Measurements from ENCODE around the gene CERS6. TPM values are rescaled to one million over a fixed set of nuclear protein-coding genes. Genes with fewer than 3 reads are reported as not detected.
A peak's percentile ranks its signal among the peaks of the same experiment; 100 is the strongest.

CERS6 gene
- total and polyA plus RNA-seq, 8 donors, result 18.8 to 24.5 (median 22.1) TPM

- no peaks in the 10 kb centered on the region for H3K27me3 ChIP-seq
- intact Hi-C loops (cut with DNase I), result no loop called here
- no peak overlapping the region for H3K27ac ChIP-seq
- H3K9me3 ChIP-seq, result no peaks in the 10 kb centered on the region
- ATAC-seq (no peak), DNase-seq (no peak)
- TF ChIP-seq CTCF (IDR thresholded peaks at IDR 0.05), result no peak
- H3K4me3 ChIP-seq, result no peak overlapping the region
- H3K4me1 ChIP-seq, result no peaks in the 10 kb centered on the region
- H3K36me3 ChIP-seq, result no peaks in the 10 kb centered on the region
Measured at GRCh38 chr2:168433527-168433926, 22.5 kb upstream of the CERS6 start.

DNA sequence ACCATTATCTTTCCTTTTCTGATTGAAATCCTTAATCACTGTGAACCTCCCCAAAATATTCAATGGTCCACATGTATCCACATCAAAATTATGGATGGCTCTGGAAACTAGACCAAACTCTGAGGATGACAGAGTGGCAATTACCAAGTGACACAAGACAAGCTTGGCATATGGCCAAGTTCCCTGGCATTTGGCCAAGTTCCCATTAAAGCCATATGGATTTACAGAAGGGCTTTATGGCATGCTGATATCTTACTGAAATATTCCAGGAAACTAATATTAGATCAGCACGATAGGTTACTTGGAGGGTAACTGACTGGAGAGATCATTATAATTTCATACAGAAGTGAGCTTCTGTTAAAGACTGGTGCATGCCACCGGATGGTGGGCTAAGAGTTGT is 21.9 kb upstream of the CERS6 start:
- Histone ChIP-seq H3K4me1 (no peaks in the 10 kb centered on the region), H3K27me3 (no peaks in the 10 kb centered on the region), H3K27ac (no peak overlapping the region), H3K4me3 (no peak overlapping the region), H3K36me3 (no peaks in the 10 kb centered on the region), H3K9me3 (no peaks in the 10 kb centered on the region)
- DNase-seq (peak in 1 of 4 donors; percentile 12), ATAC-seq (no peak)
- TF ChIP-seq CTCF (IDR thresholded peaks at IDR 0.05), result no peak
- intact Hi-C loops (cut with DNase I), result no loop called here

DNA sequence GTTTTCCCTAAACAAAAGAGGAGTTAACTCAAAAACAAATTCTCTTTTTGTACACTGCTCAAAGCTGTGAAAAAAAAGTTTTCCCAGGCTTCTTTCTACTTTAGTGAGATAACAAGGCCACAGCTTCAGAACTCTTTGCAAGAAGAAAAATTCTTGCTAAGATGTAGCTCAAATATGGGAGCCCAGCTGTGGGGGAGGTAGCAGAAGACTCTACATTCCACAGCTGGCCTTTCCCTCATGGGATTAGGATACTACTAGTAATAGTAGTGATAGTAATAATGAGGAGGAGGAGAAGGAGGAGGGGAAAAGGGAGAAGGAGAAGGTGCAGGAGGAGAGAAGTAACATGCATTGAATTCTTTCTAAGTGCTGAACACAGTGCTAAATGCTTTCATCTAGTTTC is 19.2 kb upstream of the CERS6 start:
- no peaks in the 10 kb centered on the region for H3K9me3 ChIP-seq
- H3K27ac ChIP-seq, result no peak overlapping the region
- H3K27me3 ChIP-seq, result no peaks in the 10 kb centered on the region
- intact Hi-C loops (cut with DNase I), result no loop called here
- TF ChIP-seq CTCF (IDR thresholded peaks at IDR 0.05), result no peak
- DNase-seq, result no peak
- no peak overlapping the region for H3K4me3 ChIP-seq
- no peak for ATAC-seq
- no peaks in the 10 kb centered on the region for H3K36me3 ChIP-seq
- H3K4me1 ChIP-seq, result no peaks in the 10 kb centered on the region

DNA sequence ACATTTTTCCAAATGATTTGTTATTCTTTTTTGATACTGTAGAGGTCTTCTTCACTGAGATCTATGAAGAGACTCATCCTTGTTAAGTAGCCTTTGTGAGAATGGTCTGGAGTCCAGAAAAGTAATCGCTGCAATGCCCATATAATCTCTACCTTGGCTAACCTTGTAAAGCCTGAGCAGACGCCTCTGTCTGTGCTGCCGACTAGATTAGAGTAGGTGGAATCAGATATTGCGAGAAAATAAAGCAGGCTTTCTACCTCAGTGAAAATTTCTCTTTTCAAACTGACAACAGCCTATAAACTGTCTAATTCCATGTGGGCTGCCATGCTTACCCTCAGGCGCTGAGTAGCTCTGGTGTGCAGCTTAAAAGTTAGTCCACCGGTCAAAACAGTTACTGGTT is 17.5 kb upstream of the CERS6 start:
- DNase-seq (no peak), ATAC-seq (no peak)
- Histone ChIP-seq H3K36me3 (no peaks in the 10 kb centered on the region), H3K27me3 (no peaks in the 10 kb centered on the region), H3K4me1 (no peaks in the 10 kb centered on the region), H3K4me3 (no peak overlapping the region), H3K9me3 (no peaks in the 10 kb centered on the region), H3K27ac (no peak overlapping the region)
- TF ChIP-seq CTCF (IDR thresholded peaks at IDR 0.05), result no peak
- intact Hi-C loops (cut with DNase I), result no loop called here

DNA sequence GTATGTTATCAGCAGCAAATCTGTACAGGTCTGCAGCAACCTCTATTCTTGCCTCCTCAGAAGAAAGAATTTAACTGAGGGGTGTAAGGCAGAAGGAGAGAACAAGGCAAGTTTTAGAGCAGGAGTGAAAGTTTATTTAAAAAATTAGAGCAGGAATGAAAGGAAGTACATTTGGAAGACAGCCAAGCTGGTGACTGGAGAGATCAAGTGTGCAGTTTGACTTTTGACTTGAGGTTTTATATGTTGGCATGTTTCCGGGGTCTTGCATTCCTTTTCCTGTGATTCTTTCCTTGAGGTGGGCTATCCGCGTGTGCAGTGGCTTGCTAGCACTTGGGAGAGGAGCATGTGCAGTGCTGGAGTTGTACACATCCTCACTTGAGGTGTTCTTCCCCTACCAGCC is 16.5 kb upstream of the CERS6 start:
- Histone ChIP-seq H3K9me3 (no peaks in the 10 kb centered on the region), H3K36me3 (no peaks in the 10 kb centered on the region), H3K4me3 (no peak overlapping the region), H3K4me1 (no peaks in the 10 kb centered on the region), H3K27ac (no peak overlapping the region), H3K27me3 (no peaks in the 10 kb centered on the region)
- no peak for TF ChIP-seq CTCF (IDR thresholded peaks at IDR 0.05)
- intact Hi-C loops (cut with DNase I), result no loop called here
- ATAC-seq, result no peak
- no peak for DNase-seq
